DMS153 (cell line): ENCODE data around the gene TRPM5.

Source experiments
- DNase-seq: peaks from one replicate; lab custom pipeline; 2025; lab: John Stamatoyannopoulos, UW

Gene TRPM5

GRCh38 chr11:2402890-2403645, 41.2 kb downstream of the TRPM5 start:
- DNase-seq = no peak

- DNase-seq = no peak
These were observed 42.2 kb downstream of the TRPM5 start for GRCh38 chr11:2402106-2402505.

GRCh38 chr11:2401436-2401984, 42.8 kb downstream of the TRPM5 start:
- no peak for DNase-seq

- no peak for DNase-seq
These were observed 43.4 kb downstream of the TRPM5 start for GRCh38 chr11:2400762-2401435.

- peak; percentile 100 for DNase-seq
These were observed 44.1 kb downstream of the TRPM5 start, which contains the start of gene TSSC4 for GRCh38 chr11:2400069-2400761. Gene TSSC4 (plus strand): TSS chr11:2400750. CDS start chr11:2402634, 1,884 bp downstream.

GRCh38 chr11:2399488-2400068, 44.7 kb downstream of the TRPM5 start:
- no peak for DNase-seq

GRCh38 chr11:2398664-2399355, 45.5 kb downstream of the TRPM5 start:
- no peak for DNase-seq

GRCh38 chr11:2397005-2397404, 47.3 kb downstream of the TRPM5 start:
- DNase-seq = no peak

GRCh38 chr11:2396471-2396870, 47.8 kb downstream of the TRPM5 start:
- no peak for DNase-seq

- DNase-seq = no peak
These were observed 48.5 kb downstream of the TRPM5 start for GRCh38 chr11:2395856-2396255.

- no peak for DNase-seq
These were observed 49.0 kb downstream of the TRPM5 start for GRCh38 chr11:2395211-2395730.

- no peak for DNase-seq
These were observed 49.6 kb downstream of the TRPM5 start for GRCh38 chr11:2394818-2395105.
